GM19238 (cell line): ENCODE measurements around the gene KISS1.

Experiments used
- DNase-seq: peaks from one replicate; pipeline ENCODE4 v3.0.0; 2011; ENCODE audit warnings: low spot score; ENCODE audit not compliant: insufficient read length

Gene KISS1

DNA sequence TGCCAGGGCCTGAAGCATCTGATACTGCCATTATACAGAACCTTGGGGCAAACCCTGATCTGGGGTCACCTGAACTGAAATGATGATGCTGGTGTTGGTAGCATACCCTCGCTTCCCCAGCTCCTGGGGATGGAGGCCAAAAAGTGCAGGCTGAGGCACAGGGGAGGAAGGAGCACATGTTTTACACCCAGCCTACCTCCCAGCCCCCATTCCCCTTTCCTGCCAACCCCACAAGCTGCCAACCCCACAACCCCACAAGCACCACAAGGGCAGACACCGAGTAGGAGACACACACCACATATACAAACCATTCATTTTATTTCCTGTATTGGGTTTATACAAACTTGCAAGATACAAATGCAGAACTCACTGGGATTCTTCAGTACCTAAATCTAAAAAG is 22.3 kb upstream of the KISS1 start:
- no peak for DNase-seq

- no peak for DNase-seq
Measured at GRCh38 chr1:204217648-204218000, 21.3 kb upstream of the KISS1 start.

DNA sequence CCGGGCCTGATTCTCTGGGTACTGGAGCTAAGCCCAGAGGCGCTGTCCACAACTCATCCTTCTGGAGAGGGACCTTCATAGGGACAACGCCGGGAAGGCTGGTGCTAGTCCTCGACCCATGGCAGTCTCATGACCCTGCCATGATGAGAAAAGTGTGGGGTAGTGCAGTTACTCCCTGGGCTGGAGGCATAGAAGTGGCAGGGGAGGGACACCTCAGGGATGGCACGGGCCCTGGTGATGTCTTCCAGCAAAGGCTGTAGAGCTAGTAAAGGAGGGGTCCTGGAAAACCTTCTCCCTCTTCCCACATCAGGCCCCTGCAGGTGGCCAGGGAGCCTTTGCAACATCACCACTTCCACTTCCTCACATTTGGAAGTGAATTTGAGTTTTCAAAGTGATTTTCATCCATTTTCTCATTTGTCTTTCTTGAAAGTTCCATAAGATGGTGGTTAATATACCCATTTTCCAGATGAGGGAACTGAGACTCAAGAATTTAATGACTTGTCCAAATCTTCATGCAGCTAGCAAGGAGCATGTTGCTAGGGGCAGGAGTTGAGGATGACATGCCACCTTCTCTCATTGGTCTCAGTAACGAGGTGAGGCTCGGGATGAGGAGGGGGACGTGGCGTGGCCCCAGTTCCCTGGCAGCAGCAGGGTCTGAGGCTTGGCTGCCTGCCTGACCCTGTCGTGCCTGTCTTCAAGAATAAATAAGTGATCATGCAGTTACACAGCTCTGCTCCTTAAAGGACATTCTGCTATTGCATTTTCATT is 20.8 kb upstream of the KISS1 start:
- DNase-seq, result no peak

GRCh38 chr1:204216236-204216635 is 19.9 kb upstream of the KISS1 start:
- DNase-seq, result no peak

DNA sequence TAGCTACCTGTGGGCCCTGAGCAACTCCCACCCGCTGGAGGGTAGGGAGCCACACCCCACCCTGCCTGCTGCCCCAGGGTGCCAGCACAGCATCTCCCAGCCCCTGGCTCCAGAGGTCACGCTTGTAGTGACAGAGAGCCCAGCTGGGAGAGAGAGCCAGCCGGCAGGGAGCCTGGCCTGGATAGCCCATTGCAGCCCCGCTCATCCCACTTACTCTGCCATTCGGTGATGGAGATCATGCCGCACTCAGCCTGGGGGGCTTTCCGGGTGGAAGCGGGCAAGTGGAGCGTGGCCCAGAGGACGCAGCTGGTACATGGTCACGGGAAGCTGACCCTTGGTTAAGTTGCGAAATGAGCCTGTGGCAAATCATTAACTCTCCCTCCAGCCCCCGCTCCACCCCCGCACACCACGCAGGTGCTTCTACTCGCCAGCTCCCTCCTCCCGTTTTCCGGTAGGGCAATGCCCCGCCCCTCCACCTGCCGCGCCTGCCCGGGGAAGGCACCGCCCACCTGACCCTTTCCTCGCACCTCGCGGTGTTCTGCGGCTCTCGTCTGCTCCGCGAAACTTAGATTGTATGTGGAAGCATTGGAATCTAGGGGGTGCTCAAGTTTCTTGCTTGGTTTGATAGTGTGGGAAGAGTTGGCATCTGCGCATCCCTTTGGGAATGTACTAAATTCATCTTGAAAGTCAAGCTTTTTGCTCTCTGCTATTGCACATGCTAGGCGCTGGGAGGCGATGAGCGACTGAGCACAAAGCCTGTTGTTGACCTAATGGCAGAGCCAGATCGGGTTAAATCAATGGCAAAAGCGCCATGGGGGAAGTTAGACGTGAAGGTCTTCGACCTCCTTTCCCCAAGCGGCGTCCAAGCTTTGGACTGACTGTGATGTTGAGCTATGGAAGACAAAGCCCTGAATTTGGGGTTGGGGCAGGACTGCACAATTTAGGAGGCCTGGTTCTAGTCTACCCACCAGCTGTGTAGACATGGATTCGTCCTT is 17.7 kb upstream of the KISS1 start, which contains the start of gene GOLT1A:
TSS of gene GOLT1A (minus strand) at position 321 of the 995 bp plus-strand sequence. CDS start at position 239, 82 bp downstream.
- peak; percentile 51 for DNase-seq

DNA sequence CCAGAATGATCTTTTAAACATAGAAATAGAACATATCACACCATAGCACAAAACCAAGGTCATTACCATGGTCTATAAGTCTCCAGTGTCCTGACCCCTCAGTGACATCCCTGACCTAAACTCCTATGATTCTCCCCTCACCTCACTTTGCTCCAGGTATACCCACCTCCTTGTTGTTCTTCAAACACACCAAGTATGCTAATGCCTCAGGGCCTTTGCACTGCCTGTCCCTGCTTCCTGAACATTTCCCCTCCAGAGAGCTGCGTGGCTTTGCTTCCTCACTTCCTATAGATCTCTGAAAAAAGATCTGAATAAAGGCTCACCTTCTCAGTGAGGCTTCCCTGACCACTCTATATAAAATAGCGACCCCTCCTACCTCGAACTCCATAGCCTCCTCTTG is 16.4 kb upstream of the KISS1 start:
- no peak for DNase-seq

- no peak for DNase-seq
Measured at GRCh38 chr1:204211046-204211445, 14.8 kb upstream of the KISS1 start.

DNA sequence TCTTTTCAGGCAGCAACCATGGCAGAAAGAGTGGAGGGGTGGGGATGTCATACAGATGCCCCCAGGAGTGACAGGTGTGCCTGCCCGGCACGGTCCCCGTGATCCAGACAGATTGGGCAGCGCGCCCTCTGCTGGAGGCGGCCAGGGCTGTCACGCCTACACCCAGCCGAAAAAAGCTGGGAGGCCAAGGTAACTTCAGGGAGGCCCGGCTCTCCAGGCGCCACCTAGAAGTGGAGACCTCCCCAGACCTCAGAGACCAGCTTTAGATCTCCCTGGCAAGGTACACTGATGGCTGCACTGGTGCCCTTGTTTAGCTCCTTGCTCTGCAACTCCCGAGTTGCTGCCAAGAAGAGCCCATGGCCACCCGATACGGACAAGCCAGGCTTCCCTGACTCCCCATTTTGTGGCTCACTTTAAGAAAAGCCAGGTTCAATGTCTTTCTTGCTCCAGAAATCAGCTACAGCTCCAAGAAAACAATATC is 10.9 kb upstream of the KISS1 start:
- peak; percentile 75 for DNase-seq

- DNase-seq, result no peak
Measured at GRCh38 chr1:204206121-204206520, 9.8 kb upstream of the KISS1 start.

- no peak for DNase-seq
Measured at GRCh38 chr1:204205486-204205885, 9.2 kb upstream of the KISS1 start.

- DNase-seq, result no peak
Measured at GRCh38 chr1:204204944-204205343, 8.7 kb upstream of the KISS1 start.

- DNase-seq, result no peak
Measured at GRCh38 chr1:204203206-204203767, 7.0 kb upstream of the KISS1 start.

- DNase-seq, result no peak
Measured at GRCh38 chr1:204202481-204202880, 6.2 kb upstream of the KISS1 start.

DNA sequence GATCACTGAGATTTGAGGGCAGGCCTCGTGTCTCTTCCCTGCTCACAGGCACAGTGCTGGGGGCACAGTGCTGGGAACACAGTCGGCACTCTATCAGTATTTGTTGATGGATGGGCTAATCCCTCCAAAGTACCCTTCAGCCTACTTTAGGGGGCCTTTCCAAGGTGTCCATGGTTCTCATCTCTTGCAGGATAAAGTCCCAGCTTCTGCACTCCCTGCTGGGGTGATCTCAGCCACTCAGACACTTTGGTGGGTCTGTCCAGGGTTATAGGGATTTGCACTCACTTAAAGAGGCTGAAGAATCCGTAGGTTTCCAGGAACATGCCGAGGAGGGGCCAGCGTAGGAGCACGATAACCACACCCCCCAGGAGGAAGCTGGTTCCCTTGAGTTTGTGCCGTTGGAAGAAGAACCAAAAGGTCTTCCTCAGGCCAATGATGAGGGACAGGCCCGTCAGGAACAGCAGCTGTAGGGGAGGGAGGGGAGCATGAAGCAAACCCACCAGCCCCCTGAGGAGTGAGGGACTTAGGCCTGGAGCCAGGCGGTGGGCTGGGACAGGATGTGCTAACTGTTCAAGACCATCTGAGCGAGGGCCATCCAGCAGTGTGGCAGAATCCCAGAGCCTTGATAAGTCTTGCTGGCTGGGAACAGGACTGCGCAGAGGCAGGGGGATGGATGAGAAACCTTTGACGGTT is 5.2 kb upstream of the KISS1 start:
- DNase-seq, result no peak

- DNase-seq, result no peak
Measured at GRCh38 chr1:204199579-204199978, 3.3 kb upstream of the KISS1 start.

DNA sequence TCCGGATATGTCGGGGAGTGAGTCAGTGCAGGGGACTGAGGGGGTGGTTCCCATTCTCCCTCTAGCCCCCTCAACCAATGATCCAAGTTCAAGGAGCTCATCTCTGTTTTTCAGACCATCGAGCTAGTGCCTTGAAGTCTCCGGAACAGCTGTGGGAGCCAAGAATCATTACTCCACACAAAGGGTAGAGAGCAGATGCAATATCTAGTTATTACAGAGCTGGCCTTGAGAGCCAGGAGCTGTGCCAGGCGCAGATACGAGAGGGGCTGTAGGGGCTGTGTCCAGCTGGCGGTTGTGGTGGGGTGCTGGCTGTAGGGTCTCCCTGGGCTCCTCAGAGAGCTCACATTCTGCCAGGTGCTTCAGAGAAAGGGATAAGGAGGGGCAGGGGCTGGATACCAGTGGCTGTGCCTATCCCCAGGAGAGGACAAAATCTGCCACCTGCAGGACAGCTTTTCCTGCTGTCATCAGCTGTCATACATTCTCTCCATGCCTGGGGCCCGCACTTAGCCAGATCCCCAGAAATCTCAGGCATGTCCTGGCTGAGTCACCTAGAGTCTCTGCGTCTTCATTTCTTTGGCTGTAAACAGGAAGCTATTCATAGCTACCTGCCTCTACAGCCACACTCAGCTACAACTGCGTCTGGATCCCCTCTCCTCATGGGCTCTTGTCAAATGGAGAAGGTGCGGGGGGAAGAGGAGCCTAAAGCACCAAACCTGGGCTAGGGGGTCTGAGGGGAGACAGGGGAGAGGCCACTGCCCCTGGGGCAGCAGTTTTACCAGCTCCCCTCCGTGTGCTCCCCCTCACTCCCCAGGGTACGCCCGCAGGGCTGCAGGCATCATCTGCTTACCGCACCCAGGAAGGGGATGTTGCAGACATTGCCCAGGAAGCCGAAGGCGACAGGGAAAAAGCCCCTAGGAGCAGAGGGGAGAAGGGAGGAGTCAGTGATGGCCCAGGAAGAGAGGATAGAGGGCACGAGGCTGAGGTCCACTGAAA is 2.4 kb upstream of the KISS1 start:
- DNase-seq, result no peak

- no peak for DNase-seq
Measured at GRCh38 chr1:204197068-204197467, 777 bp upstream of the KISS1 start.

DNA sequence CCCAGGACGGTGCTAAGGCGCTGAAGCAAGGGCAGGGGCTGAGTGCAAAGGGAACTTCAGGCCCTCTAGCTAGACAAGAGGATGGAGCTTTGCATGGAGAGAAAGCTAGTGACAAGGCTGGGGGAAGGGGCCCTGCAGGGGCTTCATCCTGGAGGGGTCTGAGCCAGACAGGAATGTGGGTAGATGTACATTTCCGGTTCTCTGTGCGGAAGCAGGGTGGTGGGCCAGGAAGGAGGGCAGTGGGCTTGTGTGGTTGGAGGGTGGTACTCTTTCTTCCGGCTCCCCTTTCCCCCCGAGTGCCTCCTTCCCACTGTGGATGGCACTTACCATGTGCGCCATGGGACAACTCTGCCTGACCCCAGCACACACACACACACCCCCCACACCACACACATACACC is 1.5 kb downstream of the KISS1 start:
- DNase-seq, result no peak

- no peak for DNase-seq
Measured at GRCh38 chr1:204194080-204194479, 2.2 kb downstream of the KISS1 start.
